Stimulated activated naive CD8-positive, alpha-beta T cell treated with anti-CD3 and anti-CD28 coated beads, Interleukin-15, Interleukin-2, amounts not matched to agents 100 U/mL and 50 U/mL, for 24 hours (primary cell): ENCODE data around the gene PSMG2.
"Not testable (repeated sequence)": the region's sequence is repeated elsewhere in the genome, so short reads cannot be mapped to it uniquely, and the experiment has no call there.

Source experiments
- ATAC-seq: fragments of 150-1000 bp; cut with Tn5 transposase; one replicate; pipeline ENCODE4 v1.10.0; 2021
- DNase-seq: peaks from one replicate; pipeline ENCODE4 v3.0.0; 2021

PSMG2 gene

GRCh38 chr18:12722731-12723130 lies 19.9 kb downstream of the PSMG2 start:
- DNase-seq = no peak
- no peak for ATAC-seq

DNA sequence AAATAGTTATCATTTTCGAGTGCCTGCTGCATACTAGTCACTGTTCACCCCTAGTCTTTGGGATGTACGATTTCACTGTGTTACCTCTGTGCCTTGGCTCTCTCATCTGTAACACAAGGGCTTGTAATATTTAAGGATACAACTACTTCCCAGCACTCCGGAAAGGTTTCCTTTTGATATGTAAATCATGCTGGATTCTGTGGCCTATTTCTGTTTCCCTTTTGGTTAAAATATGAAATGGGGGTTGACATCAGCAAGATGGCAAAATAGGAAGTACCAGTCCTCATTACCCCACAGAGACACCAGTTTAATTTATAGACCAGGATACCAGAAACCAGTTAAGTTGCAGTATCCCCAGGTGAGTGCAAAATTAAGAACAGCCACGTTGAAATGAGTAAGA lies 23.5 kb downstream of the PSMG2 start:
- ATAC-seq (no peak), DNase-seq (no peak)

GRCh38 chr18:12726774-12727550 lies 24.1 kb downstream of the PSMG2 start:
- peak; percentile 64 for DNase-seq
- ATAC-seq = no peak

GRCh38 chr18:12737243-12737902 lies 34.5 kb downstream of the PSMG2 start:
- no peak for ATAC-seq
- no peak for DNase-seq

DNA sequence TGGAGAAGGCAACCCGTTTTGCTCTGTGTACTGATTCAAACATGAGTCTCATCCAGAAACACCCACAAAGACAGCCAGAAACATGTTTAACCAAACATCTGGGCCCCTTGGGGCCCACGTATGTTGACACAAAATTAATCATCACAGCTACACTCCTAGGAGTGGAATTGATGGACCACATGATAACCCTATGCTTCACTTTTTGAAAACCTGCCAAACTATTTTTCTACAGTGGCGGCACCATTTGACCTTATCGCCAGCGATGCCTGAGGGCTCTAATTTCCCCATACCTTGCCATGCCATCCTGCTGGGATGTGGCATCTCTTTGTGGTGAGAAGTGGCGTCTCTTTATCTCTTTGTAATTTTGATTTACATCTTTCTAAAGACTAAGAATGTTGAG lies 38.5 kb downstream of the PSMG2 start:
- DNase-seq (no peak), ATAC-seq (peak; percentile 28)

DNA sequence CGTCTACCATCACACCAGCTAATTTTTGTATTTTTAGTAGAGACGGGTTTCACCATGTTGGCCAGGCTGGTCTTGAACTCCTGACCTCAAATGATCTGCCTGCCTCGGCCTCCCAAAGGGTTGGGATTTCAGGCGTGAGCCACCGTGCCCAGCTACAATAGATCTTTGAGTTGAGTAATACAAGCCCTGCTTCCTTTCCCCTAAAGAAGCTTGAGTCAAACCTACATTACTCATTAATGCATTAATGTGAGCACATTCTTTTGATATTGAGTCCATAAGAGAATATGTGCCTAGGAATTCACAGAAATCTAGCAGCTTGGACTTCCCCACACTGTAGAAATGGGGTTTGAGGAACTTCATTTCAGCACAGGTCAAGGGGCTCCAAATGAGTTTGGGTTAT lies 39.6 kb downstream of the PSMG2 start:
- ATAC-seq = no peak
- no peak for DNase-seq

DNA sequence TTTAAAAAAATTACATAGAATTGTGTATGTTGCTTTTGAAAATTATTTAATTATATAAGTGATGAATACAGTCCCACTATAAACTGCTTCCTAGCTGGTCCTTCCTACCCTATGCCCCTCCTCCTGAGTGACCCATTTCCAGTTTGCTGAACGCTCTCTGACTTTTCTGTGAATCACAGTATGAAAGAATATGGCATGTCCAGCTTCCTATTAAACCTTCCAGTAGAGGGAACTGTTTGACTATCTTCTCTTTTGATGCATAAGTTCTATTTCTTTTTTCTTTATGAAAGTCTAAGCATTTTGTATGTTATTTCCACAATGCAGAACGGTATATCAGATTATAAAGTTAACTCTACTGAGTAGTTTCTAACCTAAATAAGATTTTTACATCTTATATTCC lies 41.3 kb downstream of the PSMG2 start:
- ATAC-seq (peak; percentile 57), DNase-seq (no peak)

DNA sequence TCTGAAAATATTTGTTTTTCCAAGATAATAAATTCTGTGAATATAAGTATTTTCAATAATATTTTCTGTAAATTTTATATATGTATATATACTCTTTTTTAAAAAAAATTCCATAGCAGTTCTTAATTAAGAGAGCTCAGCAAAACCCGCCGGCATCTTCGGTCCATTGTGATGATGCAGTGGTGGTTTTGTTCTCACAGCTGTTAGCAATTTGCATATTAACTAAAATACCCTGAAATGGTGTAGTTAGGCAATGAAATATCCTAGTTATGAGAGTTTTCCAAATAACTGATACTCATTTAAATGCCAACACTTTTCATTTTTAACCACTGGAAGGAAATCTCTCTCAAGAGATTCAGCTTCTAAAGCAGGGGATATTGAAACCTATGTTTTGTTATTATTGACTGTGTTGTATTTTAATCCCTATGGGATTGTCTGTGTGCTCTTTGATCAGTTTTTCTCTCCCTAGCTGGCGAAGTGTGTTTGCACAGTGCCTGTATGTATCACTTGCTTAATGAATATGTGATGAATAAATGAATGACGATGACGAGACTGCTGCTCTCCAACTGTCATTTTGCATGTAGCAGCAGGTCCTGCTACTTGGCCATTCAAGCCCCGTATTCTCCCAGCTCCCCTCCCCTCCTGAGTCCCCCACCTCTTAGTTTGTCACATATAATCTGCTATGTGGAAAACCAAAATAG lies 42.4 kb downstream of the PSMG2 start:
- no peak for ATAC-seq
- no peak for DNase-seq

GRCh38 chr18:12747530-12748315 lies 44.9 kb downstream of the PSMG2 start:
- ATAC-seq (no peak), DNase-seq (no peak)

DNA sequence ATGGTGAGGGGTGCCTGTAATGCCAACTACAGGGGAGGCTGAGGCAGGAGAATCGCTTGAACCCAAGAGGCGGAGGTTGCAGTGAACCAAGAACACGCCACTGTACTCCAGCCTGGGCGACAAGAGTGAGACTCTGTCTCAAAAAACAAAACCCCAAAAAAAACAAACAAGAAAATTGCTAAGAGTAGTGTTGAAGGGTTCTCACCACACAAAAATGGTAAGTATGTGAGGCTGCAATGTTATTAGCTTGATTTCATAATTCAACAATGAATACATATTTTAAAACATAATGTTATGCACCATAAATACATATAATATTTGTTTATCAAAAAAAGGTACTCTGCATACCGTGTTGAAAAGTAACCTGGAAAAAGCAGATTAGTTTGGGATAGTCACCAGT lies 45.8 kb downstream of the PSMG2 start:
- ATAC-seq (no peak), DNase-seq (no peak)

GRCh38 chr18:12749121-12749520 lies 46.3 kb downstream of the PSMG2 start:
- DNase-seq (no peak), ATAC-seq (no peak)

DNA sequence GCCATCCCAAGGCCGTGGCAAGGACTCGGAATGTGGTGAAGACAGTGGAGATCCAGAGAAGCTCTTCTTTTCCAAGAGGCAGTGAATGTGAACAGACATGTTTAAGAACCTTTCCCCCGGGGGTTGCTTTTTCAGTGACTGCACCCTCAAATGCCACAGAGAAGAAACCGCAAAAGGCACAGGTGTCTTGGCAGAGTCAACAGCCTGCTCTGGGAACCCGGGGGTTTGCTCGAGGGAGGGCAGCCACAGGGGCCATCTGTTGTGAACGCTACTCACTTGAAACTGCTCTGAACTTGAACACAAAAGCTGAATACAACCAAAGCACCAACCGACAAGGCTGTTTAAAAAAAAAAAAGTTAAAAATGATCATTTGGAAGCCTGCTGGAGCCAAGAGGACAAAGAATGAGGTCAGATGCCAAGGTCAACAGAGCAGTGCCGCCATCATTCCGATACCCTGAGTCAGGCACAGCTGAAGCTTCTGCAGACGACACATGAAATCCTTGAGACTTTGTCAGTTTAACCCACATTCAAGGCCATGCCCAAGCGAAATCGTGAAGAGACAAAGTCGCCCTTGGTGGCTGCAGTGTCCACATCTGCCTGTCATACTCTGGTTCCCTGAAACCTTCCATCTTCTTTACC lies 47.4 kb downstream of the PSMG2 start:
- ATAC-seq = peak; percentile 68
- DNase-seq = peak; percentile 44

DNA sequence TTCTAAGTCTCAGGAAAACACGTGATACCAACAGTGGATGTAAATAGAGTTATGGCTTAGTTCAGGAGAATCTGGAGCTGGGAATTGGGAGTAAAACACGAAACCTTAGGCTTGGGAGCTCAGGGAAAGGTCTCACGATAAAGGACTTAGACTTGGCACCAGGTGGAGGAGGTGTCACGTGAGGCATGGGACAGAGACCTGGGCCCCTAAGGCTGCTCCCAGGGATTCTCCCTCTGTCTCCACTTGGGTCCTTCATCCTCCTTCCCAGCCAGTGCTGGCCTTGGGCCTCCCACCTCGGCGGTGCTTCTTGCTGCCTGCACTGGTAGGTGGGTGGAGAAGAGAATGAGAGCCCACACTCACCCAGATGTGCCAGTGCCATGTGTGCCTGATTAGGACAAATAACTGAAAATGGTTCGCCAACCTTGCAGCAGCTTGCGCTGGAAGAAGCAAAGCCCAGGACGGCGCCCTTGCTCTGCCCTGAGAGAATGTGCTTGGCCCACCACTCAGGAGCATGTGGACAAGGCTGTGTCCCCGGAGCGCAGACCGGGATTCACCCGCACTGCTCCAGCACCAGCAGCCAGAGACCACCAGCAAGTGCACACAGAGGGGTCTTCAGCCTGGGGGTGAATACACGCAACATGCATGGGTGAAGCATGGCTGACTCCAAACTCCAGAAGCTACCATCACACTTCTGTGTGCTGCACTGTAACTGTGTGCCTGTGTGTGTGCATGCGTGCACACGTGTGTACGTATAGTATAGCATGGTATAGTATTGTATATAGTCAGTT lies 48.1 kb downstream of the PSMG2 start:
- no peak for DNase-seq
- no peak for ATAC-seq

DNA sequence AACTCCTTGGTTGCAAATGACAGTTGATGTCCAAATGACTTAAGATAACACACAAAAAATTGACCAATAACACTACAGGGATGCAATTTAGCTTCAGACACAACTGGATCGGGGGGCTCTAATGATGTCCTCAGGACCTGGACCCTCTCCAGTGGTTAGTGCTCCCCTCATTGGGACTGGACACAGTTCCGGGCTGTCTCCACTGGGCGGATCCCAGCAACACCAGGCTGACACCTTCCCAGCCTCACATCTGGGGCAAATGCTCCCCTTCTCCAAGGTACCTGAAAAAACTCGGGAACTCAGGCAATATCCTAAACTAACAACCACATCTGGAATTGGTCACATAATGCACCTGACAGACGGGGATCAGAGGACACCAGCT lies 48.7 kb downstream of the PSMG2 start:
- ATAC-seq (no peak), DNase-seq (no peak)

GRCh38 chr18:12751891-12752290 lies 49.0 kb downstream of the PSMG2 start:
- ATAC-seq = no peak

DNA sequence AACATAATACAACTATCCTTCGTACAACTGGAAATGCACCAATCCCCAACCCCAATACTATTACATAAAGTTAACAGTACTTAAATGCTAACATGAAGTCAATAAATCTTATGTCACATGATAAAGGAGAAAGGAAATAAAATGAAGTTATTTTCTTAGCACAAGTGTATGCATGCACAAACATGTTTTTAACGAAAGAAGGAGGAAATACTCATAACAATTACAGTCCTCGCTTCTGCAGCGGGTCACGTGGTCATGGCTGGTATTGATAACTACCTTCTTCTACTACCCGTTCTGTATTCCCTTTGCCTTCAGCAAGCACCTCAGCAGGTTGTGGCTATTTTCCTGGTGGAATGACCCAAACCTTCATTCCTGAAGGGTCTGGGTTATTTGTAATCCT lies 51.7 kb downstream of the PSMG2 start:
- no peak for ATAC-seq
- DNase-seq = no peak

More at GRCh38 chr18:12751891-12752290, 49.0 kb downstream of the PSMG2 start:
- no peak for DNase-seq

DNA sequence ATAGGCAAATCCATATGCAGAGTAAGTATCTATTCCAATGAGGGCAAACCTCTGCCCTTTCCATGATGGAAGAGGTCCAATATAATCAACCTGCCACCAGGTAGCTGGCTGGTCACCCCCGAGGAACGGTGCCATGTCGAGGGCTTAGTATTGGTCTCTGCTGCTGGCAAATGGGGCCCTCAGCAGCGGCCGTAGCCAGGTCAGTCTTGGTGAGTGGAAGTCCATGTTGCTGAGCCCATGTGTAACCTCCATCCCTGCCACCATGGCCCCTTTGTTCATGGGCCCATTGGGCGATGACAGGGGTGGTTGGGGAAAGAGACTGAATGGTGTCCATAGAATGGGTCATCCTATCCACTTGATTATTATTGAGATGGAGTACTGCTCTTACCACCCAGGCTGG lies 52.8 kb downstream of the PSMG2 start:
- not testable (repeated sequence) for ATAC-seq, DNase-seq

GRCh38 chr18:12756619-12757239 lies 53.9 kb downstream of the PSMG2 start:
- DNase-seq, ATAC-seq: not testable (repeated sequence)

GRCh38 chr18:12758566-12758965 lies 55.7 kb downstream of the PSMG2 start:
- not testable (repeated sequence) for ATAC-seq, DNase-seq

DNA sequence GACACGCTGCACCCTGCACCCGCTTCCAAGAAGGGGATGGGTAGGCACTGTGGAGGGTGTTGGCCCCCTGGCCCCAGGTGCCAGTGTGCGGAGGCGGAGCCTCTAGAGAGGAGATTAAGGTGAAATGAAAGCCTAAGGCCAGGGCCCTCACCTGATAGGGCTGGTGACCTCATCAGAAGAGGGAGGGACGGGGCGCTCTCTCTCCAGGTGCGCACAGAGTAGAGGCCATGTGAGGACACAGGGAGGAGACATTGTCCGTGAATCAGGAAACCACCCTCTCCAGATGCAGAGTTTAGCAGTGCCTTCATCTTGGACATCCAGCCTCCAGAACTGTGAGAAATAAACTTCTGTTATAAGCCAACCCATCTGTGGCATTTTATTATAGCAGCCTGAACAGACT lies 62.3 kb downstream of the PSMG2 start:
- no peak for ATAC-seq

GRCh38 chr18:12765586-12765985 lies 62.7 kb downstream of the PSMG2 start:
- DNase-seq (no peak), ATAC-seq (no peak)

More for the DNA sequence above, 62.3 kb downstream of the PSMG2 start:
- no peak for DNase-seq
